Measurements from ENCODE around the gene NUP160.
"Not testable (repeated sequence)": the region's sequence is repeated elsewhere in the genome, so short reads cannot be mapped to it uniquely, and the experiment has no call there.

NUP160 gene

DNA sequence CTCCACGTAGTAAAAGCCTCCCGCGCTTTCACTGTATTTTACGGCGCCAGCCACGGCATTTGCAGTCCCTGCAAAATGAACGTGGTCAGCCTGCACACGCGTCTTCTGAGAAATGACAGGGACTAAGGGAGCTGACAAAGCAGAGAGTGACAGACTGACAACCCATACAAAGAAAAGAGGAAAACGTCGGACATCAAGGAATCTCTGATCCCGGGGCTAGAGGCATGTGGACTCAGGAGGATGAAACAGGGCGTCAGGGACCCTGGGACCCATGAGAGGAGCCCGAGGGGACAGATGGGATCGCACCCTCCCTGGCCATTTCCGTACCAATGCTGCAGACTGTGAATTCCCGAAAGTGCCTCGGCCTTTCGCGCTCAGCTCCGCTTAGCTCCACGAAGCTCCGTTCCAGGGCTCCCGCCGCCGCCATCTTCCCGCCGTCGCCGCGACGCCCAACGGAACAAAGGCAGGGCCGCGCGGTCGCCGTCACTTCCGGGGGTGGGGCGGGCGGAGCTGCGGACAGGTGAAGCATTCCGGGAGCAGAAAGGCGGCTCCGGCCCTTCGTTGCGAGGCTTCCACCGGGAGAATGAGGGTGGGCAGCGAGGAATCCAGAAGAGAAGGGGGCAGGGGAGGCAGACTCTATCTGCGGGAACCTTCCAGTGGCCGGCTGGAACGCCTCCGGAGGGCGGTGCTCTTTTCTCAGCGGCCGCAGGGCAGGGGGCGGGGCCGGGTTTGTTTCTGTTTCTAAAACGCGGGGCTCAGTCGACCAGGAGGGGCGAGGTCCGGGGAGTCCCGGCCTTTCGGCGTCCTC, at the start of gene NUP160:
Gene NUP160 (minus strand): TSS at position 459 of the 808 bp plus-strand sequence. CDS start 32 bp downstream, at position 427.
- DNase-seq: peak; percentile 78 to 84

- DNase-seq: no peak
Observed at GRCh38 chr11:47896199-47896598, 48.0 kb upstream of the NUP160 start.

DNA sequence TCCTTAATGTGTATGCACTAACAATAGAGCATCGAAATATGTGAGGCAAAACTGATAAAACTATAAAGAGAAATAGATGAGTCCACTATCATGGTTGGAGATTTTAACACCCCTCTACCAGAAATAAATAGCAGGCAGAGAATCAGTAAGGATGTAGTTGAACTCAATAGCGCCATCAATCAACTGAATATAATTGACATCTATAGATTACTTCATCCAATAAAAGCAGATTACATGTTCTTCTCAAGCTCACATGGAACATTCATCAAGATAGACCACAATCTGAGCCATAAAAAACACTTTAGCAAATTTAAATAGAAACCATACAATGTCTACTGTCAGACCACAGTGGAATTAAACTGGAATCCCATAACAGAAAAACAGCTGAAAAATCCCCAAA, 46.9 kb upstream of the NUP160 start:
- DNase-seq: no peak

DNA sequence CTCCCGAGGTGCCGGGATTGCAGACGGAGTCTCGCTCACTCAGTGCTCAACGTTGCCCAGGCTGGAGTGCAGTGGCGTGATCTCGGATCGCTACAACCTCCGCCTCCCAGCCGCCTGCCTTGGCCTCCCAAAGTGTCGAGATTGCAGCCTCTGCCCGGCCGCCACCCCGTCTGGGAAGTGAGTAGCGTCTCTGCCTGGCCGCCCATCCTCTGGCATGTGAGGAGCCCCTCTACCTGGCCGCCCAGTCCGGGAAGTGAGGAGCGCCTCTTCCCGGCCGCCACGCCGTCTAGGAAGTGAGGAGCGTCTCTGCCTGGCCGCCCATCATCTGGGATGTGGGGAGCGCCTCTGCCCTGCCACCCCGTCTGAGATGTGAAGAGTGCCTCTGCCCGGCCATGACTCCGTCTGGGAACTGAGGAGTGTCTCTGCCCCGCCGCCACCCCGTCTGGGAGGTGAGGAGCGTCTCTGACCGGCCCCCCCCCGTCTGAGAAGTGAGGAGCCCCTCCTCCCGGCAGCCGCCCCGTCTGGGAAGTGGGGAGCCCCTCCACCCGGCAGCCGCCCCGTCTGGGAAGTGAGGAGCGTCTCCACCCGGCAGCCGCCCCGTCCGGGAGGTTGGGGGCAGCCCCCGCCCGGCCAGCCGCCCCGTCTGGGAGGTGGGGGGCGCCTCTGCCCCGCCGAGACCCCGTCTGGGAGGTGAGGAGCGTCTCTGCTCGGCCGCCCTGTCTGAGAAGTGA, 44.6 kb upstream of the NUP160 start:
- not testable (repeated sequence) for DNase-seq

- DNase-seq: no peak
Observed at GRCh38 chr11:47891886-47892285, 43.7 kb upstream of the NUP160 start.

GRCh38 chr11:47889714-47890441, 41.7 kb upstream of the NUP160 start:
- DNase-seq: peak in 1 of 2 donors; percentile 26

DNA sequence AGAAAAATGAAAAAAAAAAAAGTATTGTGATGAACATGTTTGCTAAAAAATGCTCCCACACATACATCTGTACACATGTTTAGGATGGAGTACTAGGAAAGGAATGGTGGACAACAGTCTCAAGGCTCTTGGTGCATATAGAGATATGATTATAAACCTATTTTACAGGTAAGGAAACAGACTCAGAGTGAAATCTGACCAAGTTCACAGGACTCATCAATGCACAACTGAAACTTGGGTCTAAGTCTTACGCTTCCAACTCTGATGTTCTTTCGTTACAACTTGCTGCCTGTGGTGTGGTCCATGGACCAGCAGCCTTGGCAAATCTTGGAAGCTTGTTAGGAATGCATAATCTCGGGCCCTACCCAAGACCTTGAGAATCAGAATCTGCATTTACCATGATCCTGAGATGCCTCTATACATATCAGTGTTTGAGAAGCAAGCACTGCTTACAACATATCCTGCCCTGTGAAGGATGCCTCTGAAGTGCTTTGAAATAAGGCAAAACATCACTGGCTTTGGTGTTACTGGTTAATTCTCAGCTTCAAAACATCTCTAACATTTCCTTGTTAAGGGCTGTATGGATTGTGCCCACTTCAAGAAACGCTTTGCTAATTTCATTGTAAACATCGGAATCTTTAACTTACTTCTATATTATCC, 39.9 kb upstream of the NUP160 start:
- DNase-seq: no peak

DNA sequence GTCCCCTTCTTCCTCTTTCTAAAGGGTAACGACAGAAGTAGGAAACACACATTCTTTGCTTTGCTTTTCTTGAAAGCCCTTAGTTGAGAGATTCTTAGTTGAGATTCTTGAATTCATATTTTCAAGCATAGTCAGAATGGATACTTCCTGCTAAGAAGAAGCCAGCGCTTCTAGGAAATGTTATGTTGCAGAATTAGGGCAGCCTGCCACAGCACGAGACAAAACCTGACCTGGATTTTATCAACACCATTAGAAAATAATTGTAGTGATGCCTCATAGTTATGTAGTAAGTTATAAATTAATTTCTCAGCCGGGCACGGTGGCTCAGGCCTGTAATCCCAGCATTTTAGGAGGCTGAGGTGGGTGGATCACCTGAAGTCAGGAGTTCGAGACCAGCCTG, 37.9 kb upstream of the NUP160 start:
- DNase-seq: peak in 1 of 2 donors; percentile 45

- not testable (repeated sequence) for DNase-seq
Observed at GRCh38 chr11:47882437-47882836, 34.3 kb upstream of the NUP160 start.

- no peak for DNase-seq
Observed at GRCh38 chr11:47881145-47881544, 33.0 kb upstream of the NUP160 start.

DNA sequence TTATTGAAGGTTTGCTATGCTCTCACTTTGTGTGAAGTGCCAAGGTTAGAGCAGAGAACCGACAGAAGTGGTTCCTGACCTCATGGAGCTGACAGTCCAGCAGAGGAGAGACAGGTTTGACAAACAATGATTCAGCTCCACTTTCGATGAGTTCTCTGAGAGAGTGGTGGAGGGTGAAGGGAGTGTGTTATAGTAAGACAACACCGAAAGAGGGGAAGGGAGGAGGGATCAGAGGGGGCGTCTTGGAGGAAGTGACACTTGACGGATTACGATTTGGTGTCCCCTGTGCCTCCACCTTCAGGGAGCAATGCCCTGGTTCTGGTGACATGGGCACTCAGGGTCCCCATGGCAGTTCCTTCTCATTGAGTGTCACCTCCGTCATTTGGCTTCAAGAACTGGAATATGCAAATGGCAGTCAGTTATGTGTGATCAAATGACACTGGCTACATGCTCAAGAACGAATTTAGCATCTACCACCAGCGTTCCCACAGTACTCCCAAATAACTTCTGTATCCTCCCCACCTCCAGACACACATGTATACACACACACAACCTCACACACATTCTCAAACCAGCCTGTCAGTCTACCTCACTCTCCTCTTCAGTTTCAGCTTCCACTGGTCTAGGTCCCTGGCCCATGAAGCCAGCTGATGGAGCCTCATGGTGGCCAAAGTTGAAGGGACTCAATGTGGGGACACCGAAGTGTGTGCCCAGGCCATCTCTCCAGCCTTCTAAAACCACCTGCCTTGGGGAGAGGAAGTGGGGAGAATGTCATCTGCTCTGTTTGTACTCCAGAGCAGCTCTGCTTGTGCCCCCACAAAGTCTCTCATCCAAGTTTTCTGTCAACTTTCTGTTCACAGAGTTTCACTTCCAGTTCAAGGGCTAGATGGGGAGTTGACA, 31.4 kb upstream of the NUP160 start:
- DNase-seq: no peak

DNA sequence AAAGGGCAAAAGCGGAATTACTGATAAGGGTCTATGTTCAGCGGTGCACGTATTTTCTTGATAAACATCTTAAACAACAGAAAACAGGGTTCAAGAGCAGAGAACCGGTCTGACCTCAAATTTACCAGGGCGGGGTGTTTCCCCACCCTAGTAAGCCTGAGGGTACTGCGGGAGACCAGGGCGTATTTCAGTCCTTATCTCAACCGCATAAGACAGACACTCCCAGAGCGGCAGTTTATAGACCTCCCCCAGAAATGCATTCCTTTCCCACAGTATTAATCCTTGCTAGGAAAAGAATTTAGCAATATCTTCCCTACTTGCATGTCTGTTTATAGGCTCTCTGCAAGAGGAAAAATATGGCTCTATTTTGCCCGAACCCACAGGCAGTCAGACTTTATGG, 27.7 kb upstream of the NUP160 start:
- not testable (repeated sequence) for DNase-seq

GRCh38 chr11:47870404-47870803, 22.3 kb upstream of the NUP160 start:
- no peak for DNase-seq

- DNase-seq: no peak
Observed at GRCh38 chr11:47869544-47870393, 21.6 kb upstream of the NUP160 start.

DNA sequence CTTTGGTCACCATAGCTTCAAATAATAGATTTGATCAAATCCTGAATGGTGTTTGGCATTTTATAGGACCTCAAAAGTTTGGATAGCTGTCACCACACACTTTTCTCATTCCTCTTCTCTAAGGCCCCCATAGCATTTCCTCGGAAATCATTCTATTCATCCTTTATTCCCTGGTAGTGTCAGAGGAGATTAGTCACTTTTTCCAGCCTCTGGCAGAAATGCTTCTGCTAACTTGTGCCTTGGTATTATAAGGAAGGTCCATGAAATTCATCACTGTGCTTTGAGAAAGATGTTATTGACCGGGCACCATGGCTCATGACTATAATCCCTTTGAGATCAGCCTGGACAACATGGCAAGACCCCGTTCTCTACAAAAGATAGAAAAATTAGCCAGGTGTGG, 19.7 kb upstream of the NUP160 start:
- no peak for DNase-seq

DNA sequence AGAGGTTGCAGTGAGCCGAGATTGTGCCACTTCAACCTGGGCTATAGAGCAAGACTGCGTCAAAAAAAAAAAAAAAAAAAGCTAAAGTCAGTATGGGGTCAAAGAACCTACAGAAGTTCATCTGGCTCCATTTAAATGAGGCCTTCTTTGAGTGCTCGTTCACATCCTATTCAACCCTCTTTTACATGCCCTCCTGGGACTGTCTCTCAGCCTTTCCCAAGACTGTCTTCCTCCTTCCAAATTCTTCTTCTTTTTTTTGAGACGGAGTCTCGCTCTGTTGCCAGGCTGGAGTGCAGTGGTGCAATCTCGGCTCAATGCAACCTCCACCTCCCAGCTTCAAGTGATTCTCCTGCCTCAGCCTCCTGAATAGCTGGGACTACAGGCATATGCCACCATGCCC, 18.7 kb upstream of the NUP160 start:
- not testable (repeated sequence) for DNase-seq

- DNase-seq: no peak
Observed at GRCh38 chr11:47864901-47865300, 16.8 kb upstream of the NUP160 start.

DNA sequence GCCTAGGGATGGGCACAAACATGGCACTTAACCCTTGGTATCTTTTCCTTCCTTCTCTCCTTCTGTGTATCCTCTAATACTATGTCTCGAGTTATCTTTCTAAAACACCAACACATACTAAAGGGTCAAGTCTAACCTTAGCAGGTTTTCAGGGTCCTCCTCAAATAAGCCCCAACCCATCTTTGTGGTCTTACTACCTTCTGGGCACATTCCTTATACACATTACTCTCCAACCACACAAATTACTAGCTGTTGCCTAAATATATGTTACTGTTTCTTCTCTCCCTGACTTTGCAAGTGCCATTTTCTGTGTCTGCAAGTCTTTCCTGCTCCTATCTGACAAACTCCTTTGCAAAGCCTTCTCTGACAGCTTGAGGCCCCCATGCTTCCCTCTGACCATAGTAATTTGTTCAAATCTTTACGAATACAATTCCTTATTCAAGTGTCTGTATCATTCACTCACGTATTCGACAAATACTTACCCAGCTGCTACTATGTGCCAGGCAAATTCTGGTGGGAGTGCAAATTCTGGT, 15.8 kb upstream of the NUP160 start:
- no peak for DNase-seq

DNA sequence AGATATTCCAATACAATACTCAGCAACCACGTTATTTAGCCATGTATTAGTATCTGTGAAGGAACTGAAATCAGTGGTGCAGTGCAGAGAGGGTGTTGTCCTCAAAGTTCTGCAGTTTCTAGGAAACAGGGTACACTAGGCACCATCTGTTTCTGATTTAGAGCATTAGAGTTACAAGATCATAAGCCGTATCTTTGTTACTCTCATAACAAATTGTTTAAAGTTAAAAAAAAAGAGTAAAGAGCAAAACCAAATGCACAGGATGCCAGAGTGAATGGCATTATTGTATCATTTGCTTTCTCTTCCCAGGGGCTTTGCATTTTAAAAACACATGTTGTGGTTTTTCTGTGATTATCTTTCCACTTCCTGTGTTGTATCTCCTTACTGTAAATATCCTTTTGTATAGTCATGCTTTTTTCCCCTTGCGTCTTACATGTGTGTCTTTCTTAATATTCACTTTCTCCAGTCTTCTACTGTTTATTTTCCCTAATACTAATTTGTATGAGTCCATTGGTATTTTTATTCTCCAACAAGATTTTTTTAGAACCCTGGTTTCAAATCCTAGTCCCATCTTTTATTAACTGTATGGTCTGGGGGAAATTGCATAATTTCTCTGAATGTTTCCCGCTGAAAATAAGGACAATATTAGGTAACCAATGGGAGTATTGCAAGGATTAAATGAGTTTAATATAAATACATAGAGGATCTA, 15.2 kb upstream of the NUP160 start:
- DNase-seq: peak; percentile 44 to 51

- DNase-seq: no peak
Observed at GRCh38 chr11:47861728-47862127, 13.6 kb upstream of the NUP160 start.

All from CD4-positive, alpha-beta T cell treated with Interleukin-4 for 1 hour (primary cell).